DOHH2 (cell line): ENCODE measurements around the gene MAP2.

Source experiments
- CTCF ChIP-seq: fragments of 200-600 bp; sonication (generic); IDR thresholded peaks from one replicate; pipeline ENCODE4 v1.5.1; 2014; ENCODE audit warnings: antibody characterized with exemption, mild to moderate bottlenecking, low read depth, low read length; ENCODE audit not compliant: poor library complexity, severe bottlenecking
- EZH2phosphoT487 ChIP-seq: fragments of 200-600 bp; sonication (generic); IDR thresholded peaks from 2 replicates; pipeline ENCODE4 v1.6.1; 2017; ENCODE audit warnings: borderline replicate concordance, mild to moderate bottlenecking, antibody characterized with exemption, low read length, moderate library complexity, mixed read lengths

- no peak for TF ChIP-seq CTCF
- no peak for TF ChIP-seq EZH2phosphoT487
Observed at GRCh38 chr2:209663656-209664055, 239.8 kb downstream of the MAP2 start.
